Tibial nerve (tissue), 4 donors: ENCODE data around the gene SERPINE1.

Experiments
- EP300 ChIP-seq, 2 donors: sonication (generic); formaldehyde crosslinking; IDR thresholded peaks; one replicate each; pipeline ENCODE4 v1.6.1; 2017; ENCODE audit warnings: antibody characterized with exemption in 2 of 2, mild to moderate bottlenecking in 1 of 2
- POLR2A ChIP-seq, 2 donors: fragments of 450-650 bp; IDR thresholded peaks; one replicate each; pipeline ENCODE4 v1.6.1; 2017; ENCODE audit warnings: antibody characterized with exemption in 2 of 2, mild to moderate bottlenecking in 2 of 2, moderate library complexity in 2 of 2
- TF ChIP-seq, protein P1 (sequence below), 5 experiments: fragments of 200-600 bp in 3 of 5; fragments of 450-650 bp in 2 of 5; sonication (generic) in 3 of 5; IDR thresholded peaks; one replicate each; pipeline ENCODE4 v1.5.1; 2016 to 2019; ENCODE audit warnings: antibody characterized with exemption in 5 of 5, mild to moderate bottlenecking in 3 of 5, moderate library complexity in 2 of 5

DNA sequence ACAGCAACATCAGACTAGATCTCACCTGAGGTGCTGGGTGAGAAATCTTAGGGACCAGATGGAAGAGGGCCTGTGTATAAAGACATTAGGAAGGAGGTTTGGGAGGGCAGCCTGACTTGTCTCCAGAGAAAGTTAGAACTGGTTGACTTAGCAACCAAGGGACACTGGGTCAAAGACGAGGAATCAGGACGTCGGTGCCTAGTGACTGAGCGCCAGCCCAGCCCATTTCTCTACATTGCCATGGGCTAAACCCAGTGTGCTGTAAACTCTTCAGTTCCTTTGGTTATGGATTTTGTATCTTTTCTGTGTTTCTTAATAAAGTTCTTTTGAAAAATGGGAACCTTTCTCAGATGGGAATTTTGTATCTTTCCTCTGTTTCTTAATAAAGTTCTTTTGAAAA, 29.3 kb upstream of the SERPINE1 start:
- TF ChIP-seq, protein P1, sequence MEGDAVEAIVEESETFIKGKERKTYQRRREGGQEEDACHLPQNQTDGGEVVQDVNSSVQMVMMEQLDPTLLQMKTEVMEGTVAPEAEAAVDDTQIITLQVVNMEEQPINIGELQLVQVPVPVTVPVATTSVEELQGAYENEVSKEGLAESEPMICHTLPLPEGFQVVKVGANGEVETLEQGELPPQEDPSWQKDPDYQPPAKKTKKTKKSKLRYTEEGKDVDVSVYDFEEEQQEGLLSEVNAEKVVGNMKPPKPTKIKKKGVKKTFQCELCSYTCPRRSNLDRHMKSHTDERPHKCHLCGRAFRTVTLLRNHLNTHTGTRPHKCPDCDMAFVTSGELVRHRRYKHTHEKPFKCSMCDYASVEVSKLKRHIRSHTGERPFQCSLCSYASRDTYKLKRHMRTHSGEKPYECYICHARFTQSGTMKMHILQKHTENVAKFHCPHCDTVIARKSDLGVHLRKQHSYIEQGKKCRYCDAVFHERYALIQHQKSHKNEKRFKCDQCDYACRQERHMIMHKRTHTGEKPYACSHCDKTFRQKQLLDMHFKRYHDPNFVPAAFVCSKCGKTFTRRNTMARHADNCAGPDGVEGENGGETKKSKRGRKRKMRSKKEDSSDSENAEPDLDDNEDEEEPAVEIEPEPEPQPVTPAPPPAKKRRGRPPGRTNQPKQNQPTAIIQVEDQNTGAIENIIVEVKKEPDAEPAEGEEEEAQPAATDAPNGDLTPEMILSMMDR (IDR thresholded peaks at IDR 0.05): no peak
- TF ChIP-seq POLR2A (IDR thresholded peaks at IDR 0.05) (no peak), EP300 (IDR thresholded peaks at IDR 0.05) (no peak)
